Tibial artery (tissue), 4 donors: ENCODE measurements around the gene SAA2.

Source experiments
- DNase-seq, 2 donors: peaks; one replicate each; pipeline ENCODE4 v3.0.0-alpha.2; 2019
- H3K27ac ChIP-seq, 2 donors: fragments of 200-600 bp; sonication (generic) in 1 of 2; 1 replicate in 1 of 2; 2 replicates in 1 of 2; pipeline ENCODE4 v1.5.1; 2018 to 2019; ENCODE audit warnings: mild to moderate bottlenecking in 1 of 2
- H3K27me3 ChIP-seq, 2 donors: fragments of 200-600 bp; sonication (generic) in 1 of 2; one replicate each; pipeline versions ENCODE4 v1.5.1 to v1.6.0; 2016 to 2019
- H3K36me3 ChIP-seq, 3 donors: fragments of 200-600 bp; sonication (generic) in 2 of 3; one replicate each; pipeline ENCODE4 v1.5.1; 2016 to 2019; ENCODE audit warnings: mild to moderate bottlenecking in 2 of 3
- H3K4me1 ChIP-seq, 4 donors: fragments of 200-600 bp; sonication (generic) in 2 of 4; 1 replicate in 3 of 4; 2 replicates in 1 of 4; pipeline ENCODE4 v1.5.1; 2016 to 2019
- H3K4me3 ChIP-seq, 2 donors: fragments of 200-600 bp; sonication (generic) in 1 of 2; 1 replicate in 1 of 2; 2 replicates in 1 of 2; pipeline ENCODE4 v1.5.1; 2018 to 2019; ENCODE audit warnings: mild to moderate bottlenecking in 2 of 2
- H3K9me3 ChIP-seq, 3 donors: fragments of 200-600 bp; sonication (generic) in 1 of 3; one replicate each; pipeline ENCODE4 v1.5.1; 2016 to 2019
- CTCF ChIP-seq, 2 experiments: fragments of 200-600 bp in 1 of 2; fragments of 450-650 bp in 1 of 2; IDR thresholded peaks; one replicate each; pipeline ENCODE4 v1.5.1; 2017 to 2019; ENCODE audit warnings: antibody characterized with exemption in 2 of 2, mild to moderate bottlenecking in 1 of 2, moderate library complexity in 1 of 2
- intact Hi-C: fragments of 100-400 bp; cut with DNase I; formaldehyde crosslinking; loops from one replicate; pipeline ENCODE4 v1.15.0; 2023; ENCODE audit warnings: low total_unique reads

SAA2 gene

GRCh38 chr11:18196532-18196931 is 51.9 kb downstream of the SAA2 start:
- Histone ChIP-seq H3K36me3 (no peaks in the 10 kb centered on the region), H3K27ac (no peak overlapping the region), H3K9me3 (no peaks in the 10 kb centered on the region), H3K27me3 (no peaks in the 10 kb centered on the region), H3K4me3 (no peak overlapping the region), H3K4me1 (no peaks in the 10 kb centered on the region)
- no peak for TF ChIP-seq CTCF (IDR thresholded peaks at IDR 0.05)
- intact Hi-C loops, result no loop called here
- no peak for DNase-seq
